GM06990 (cell line): ENCODE results near the gene UBE2A.
A peak's percentile ranks its signal among the peaks of the same experiment; 100 is the strongest.

Experiments used
- DNase-seq: peaks from one replicate; pipeline ENCODE4 v3.0.0-alpha.2; 2011; ENCODE audit not compliant: insufficient read length; ENCODE audit errors: extremely low read depth
- H3K27me3 ChIP-seq: replicated peaks from 2 replicates; pipeline ENCODE4 v1.6.0; 2011; ENCODE audit warnings: low read length; ENCODE audit not compliant: control insufficient read depth, insufficient read depth
- H3K36me3 ChIP-seq: 2 replicates; pipeline ENCODE4 v1.5.1; 2011; ENCODE audit warnings: low read length; ENCODE audit not compliant: control insufficient read depth, insufficient read depth
- H3K4me3 ChIP-seq: replicated peaks from 2 replicates; pipeline ENCODE4 v1.5.1; 2011; ENCODE audit warnings: low read depth, mild to moderate bottlenecking, control low read depth, low read length
- TF ChIP-seq, protein P1 (sequence below): IDR thresholded peaks from 2 replicates; pipeline ENCODE4 v1.5.1; 2011; ENCODE audit warnings: low read length, control low read depth, mild to moderate bottlenecking, inconsistent platforms; ENCODE audit not compliant: insufficient read depth, poor library complexity, severe bottlenecking

Gene UBE2A

DNA sequence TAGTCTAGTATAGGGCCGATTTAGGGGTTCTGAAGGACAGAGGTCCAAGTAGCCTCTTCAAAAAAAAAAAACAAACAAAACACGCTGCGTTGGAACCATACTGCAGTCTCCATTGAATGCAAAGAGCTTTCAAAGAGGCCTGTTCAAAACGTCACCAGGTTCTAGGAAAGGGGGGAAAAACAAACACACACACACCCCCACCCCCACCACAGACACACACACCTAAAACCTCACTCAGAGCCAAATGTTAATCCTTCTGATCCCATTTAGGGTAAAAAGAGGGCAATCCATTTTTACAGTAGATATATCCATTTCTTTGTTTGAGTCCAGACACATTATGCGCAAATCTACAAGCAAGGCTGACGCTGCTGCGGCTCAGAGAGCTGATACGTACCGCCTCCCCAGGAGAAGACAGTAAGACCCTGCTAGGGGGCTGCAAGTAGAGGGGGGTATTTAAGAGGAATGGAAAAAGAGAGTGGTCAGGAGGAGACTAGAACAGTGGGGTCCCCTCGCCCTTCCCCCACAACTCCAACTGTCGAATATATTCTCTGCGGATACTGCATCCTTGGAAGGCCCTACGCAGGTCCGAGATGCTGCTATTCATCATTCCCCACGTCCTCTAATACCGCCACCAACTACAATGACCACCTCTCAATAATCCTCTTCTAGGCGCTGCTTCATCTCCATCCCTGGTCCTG, 30.6 kb downstream of the UBE2A start:
- H3K36me3 ChIP-seq: no peaks in the 10 kb centered on the region
- DNase-seq: no peak
- H3K27me3 ChIP-seq: no peaks in the 10 kb centered on the region
- TF ChIP-seq, protein P1, sequence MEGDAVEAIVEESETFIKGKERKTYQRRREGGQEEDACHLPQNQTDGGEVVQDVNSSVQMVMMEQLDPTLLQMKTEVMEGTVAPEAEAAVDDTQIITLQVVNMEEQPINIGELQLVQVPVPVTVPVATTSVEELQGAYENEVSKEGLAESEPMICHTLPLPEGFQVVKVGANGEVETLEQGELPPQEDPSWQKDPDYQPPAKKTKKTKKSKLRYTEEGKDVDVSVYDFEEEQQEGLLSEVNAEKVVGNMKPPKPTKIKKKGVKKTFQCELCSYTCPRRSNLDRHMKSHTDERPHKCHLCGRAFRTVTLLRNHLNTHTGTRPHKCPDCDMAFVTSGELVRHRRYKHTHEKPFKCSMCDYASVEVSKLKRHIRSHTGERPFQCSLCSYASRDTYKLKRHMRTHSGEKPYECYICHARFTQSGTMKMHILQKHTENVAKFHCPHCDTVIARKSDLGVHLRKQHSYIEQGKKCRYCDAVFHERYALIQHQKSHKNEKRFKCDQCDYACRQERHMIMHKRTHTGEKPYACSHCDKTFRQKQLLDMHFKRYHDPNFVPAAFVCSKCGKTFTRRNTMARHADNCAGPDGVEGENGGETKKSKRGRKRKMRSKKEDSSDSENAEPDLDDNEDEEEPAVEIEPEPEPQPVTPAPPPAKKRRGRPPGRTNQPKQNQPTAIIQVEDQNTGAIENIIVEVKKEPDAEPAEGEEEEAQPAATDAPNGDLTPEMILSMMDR: no peak
- H3K4me3 ChIP-seq: peak overlapping the region; percentile 75

DNA sequence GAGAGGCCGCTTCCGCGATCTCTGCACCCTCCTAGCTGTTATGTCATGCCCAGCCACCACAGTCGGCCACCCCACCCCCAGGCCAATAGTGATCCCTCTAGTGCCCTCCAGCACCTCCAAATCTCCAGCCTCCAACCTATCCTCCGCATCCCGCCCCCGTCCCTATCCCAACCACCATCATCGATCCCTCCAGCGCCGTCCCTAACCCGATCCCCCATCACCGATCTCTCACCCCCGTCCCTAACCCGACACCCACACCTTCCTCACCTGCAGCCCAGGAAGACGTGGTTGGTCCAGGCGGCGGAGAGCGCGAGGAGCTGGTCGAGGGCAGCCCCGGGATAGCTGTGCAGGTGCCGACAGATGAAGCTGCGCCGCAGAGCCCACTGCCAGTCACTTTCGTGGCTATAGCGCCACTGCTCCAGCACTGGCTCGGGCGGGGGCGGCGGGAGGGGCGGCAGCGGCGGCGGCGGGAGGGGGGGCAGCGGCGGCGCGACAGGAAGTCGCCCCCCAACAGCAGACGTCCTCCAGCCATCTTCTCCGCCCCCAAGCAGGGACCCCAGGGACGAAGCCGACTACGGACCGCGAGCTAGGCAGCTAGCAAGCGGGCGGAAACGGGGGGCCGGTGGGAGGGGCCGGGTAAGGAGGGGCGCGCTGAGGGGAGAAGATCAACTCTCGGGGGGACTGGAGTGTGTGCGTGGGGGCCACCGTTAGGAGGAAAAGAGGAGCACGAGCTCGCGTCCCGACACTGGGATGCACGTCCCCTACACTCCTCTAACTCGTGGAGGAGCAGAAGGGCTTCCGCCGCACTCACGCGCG, 31.3 kb downstream of the UBE2A start:
- no peak for DNase-seq
- TF ChIP-seq, protein P1: no peak
- no peaks in the 10 kb centered on the region for H3K27me3 ChIP-seq
- no peaks in the 10 kb centered on the region for H3K36me3 ChIP-seq
- H3K4me3 ChIP-seq: peak overlapping the region; percentile 75

DNA sequence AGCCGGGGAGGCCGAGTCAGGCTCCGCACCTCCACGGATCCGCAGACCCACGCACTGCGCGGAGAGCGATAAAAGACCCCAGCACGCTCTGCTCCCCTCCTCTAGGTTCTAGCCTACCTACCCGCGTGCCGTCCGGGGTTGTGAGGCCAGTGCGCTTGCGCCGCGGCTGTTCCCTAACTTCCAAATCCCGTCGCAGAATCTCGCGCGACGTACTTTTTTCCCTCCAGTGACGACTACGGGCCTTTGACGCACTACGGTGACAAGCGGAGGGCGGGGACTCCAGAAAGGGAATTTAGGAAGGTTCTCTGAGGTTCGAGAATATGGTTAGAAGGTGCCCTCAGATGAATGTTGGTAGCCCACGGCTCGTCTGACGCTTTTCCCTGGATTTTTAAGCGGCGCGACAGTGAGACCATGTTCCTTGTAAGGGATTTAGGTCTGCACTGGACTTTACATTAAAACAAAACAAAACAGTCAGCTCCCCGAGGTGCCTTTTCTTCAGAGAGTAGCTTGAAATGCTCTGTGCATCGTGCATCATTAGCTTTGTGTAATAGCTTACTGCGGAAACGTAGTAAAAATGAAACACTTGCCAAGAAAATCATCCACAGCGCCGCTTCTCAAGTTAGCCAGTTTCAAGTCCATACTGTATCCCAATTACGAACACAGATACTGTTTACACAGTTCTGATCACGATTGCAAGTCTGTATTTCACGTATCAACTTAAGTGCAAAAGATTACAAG, 32.1 kb downstream of the UBE2A start, which contains the start of gene NKRF:
NKRF (minus strand) TSS at position 145 of the 738 bp plus-strand sequence.
- H3K27me3 ChIP-seq: no peaks in the 10 kb centered on the region
- DNase-seq: peak; percentile 88
- peak within 1 kb of the TSS; percentile 75 for H3K4me3 ChIP-seq
- TF ChIP-seq, protein P1: no peak
- H3K36me3 ChIP-seq: no peaks in the 10 kb centered on the region

DNA sequence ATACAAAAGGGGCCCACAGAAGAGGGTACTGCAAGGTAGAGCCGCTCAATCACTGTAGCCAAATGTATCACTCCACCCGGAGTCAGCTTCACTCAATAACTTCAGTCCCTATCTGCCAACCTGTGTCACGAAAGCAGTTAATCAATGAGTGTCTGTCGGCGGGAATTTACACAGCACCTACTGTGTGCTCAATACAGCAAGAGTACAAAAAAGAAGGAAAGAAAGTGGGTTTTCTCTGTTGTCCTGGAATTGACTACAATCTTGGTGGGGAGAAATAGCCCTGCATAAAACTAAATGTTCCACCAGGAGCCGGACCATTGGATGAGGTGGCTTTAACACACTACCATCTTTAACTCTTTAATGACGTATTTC, 32.6 kb downstream of the UBE2A start:
- TF ChIP-seq, protein P1: no peak
- H3K4me3 ChIP-seq: peak overlapping the region; percentile 75; the same call in 1 of the 2 replicates
- no peak for DNase-seq
- H3K27me3 ChIP-seq: no peaks in the 10 kb centered on the region
- H3K36me3 ChIP-seq: no peaks in the 10 kb centered on the region

DNA sequence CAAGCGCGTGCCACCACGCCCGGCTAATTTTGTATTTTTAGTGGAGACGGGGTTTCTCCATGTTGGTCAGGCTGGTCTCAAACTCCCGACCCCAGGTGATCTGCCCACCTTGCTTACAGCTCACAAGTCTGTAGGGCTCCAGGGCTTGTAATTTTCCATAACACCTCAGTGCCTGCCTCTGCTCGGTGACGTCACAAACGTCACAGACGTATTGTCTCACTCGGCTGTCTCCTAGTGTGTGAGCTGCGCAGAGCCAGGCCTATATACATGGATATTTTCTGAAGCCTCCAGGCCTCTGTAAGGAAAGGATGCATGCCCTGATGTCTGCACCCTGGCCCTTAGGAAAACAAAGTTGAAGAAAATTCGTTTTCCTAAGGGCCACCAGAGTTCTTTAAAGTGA, 40.4 kb downstream of the UBE2A start:
- TF ChIP-seq, protein P1: no peak
- H3K4me3 ChIP-seq: no peak overlapping the region
- no peak for DNase-seq

More for the DNA sequence above, 40.4 kb downstream of the UBE2A start:
- H3K36me3 ChIP-seq: no peaks in the 10 kb centered on the region
- H3K27me3 ChIP-seq: no peaks in the 10 kb centered on the region
